Stimulated activated naive CD8-positive, alpha-beta T cell treated with anti-CD3 and anti-CD28 coated beads, Interleukin-15, Interleukin-2, amounts not matched to agents 100 U/mL and 50 U/mL, for 24 hours (primary cell): Measurements from ENCODE around the gene SPRR2F.

ENCODE experiments used
- ATAC-seq: fragments of 150-1000 bp; cut with Tn5 transposase; one replicate; pipeline ENCODE4 v1.10.0; 2021
- DNase-seq: peaks from one replicate; pipeline ENCODE4 v3.0.0; 2021

SPRR2F gene

DNA sequence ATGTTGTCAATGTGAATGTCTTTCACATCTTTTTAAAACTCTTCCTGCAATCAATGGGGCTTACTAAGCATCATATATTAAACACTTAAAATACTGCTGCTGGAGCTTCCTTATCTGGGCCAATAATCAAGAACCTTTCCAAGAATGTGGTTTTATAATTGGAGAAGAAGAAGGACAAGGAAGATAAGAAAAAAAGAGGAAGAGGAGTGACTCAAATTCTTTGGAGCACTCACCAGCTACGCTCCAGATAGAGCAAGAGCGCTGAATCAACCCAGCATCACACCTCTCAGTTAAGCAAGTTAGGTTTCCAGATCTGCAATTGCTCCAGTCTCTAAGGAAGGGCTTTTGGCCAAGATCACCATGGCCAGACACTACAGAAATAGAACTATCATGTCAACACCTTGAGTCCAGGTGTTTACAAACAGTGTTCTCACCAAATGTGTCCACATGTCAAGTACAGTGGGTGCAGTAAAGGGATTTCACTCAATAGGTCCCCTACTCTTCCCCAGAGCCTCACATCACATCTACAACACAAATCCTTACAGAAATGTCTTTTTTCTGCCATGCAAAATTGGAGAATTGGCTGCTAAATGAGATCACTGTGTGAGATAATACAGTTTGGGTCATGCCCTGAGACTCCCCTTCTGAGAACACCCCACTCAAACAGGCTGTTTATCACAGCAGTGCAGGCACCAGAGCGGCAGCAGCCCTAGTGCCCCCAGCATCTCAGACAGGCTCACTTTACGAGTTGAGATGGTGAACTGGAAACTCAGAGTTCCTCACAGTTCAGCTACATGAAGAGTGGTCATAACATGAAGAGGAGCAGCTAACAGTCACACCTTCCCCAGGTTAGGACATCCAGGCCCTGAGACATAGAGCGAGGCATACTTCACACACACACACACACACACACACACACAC is 40.2 kb downstream of the SPRR2F start:
- ATAC-seq = no peak
- DNase-seq = no peak

DNA sequence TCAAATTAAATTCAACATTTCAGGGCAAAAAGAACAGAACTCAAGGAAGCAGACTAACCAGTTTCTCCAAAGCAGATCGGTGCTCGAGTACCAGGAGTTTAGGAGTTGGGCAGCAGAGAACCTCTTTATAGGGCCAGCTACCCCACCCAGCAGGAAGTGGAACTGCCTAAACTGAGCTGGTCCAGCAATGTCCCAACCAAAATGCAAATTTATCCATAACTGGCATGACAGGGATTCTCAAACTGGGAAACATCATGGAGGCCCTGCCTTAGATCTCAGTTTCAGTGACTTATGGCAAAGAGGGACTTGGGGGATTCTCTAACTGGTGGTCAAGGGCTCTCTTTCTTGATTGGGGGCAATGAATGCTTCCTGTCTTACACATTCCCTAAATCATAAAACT is 41.8 kb downstream of the SPRR2F start, which contains the start of gene SPRR2B:
Gene SPRR2B, minus strand, starts transcription at position 101 of the 400 bp plus-strand sequence. CDS start 772 bp downstream, outside the sequence.
- no peak for DNase-seq
- no peak for ATAC-seq

DNA sequence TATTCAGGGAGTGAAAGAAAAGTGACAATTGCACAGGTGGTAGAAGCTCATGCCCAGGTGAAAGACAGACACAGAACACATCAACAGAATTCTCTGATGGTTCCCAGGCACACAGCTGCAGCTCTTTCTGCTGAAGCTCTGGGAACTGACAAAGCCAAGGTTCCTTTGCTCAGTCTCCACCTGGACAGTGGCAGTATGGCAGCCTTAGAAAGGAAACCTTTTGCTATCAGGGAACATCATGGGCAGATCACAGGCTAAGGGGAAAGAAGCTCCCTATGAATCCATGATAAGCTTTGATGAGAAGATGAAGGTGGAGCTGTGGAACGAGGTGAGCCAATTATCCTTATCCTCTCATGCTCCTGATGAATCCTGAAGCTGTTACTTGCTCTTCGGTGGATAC is 43.1 kb downstream of the SPRR2F start:
- ATAC-seq = no peak
- no peak for DNase-seq
